H1 (cell line): ENCODE measurements around the gene GNGT2. TPM values are rescaled to one million over a fixed set of nuclear protein-coding genes. Genes with fewer than 3 reads are reported as not detected.

Source experiments
- CTCF ChIA-PET: fragments of 300-600 bp; sonication (Branson Sonifier 250); formaldehyde crosslinking; loops from one replicate; lab custom pipeline; 2021; ENCODE audit not compliant: partially characterized antibody; lab: Charles Lee
- POLR2A ChIA-PET: fragments of 300-600 bp; sonication (Branson Sonifier 250); formaldehyde crosslinking; loops from one replicate; lab custom pipeline; 2021; ENCODE audit warnings: inconsistent platforms; ENCODE audit not compliant: partially characterized antibody; lab: Charles Lee
- DNase-seq, 2 experiments: peaks; one replicate each; pipeline versions ENCODE4 v3.0.0 to v3.0.0-alpha.2; 2010 to 2022; ENCODE audit warnings: low spot score in 2 of 2, low read depth in 1 of 2, mixed read lengths in 1 of 2
- FAIRE-seq: peaks from 2 replicates; lab custom pipeline; 2011; peaks lifted over from hg19 to GRCh38; lab: Jason Lieb, UNC
- H2AFZ ChIP-seq: 2 replicates; pipeline ENCODE4 v1.8.1; 2012; ENCODE audit warnings: low read length, inconsistent platforms
- H2AK5ac ChIP-seq: 2 replicates; pipeline ENCODE4 v1.6.1; 2013; ENCODE audit warnings: low read depth, low read length
- H2BK120ac ChIP-seq: replicated peaks from 2 replicates; pipeline ENCODE3; 2013; ENCODE audit warnings: low read depth, low read length, inconsistent platforms
- H2BK12ac ChIP-seq: 2 replicates; pipeline ENCODE4 v1.6.1; 2013; ENCODE audit warnings: low read depth, low read length
- H2BK15ac ChIP-seq: 2 replicates; pipeline ENCODE4 v1.6.1; 2013; ENCODE audit warnings: low read length
- H2BK20ac ChIP-seq: 2 replicates; pipeline ENCODE4 v1.6.1; 2013; ENCODE audit warnings: low read length
- H2BK5ac ChIP-seq: 2 replicates; pipeline ENCODE4 v1.6.1; 2013; ENCODE audit warnings: low read depth, low read length
- H3K14ac ChIP-seq: 2 replicates; pipeline ENCODE4 v1.6.1; 2013; ENCODE audit warnings: inconsistent platforms; ENCODE audit not compliant: insufficient read length
- H3K18ac ChIP-seq: 2 replicates; pipeline ENCODE4 v1.6.1; 2013; ENCODE audit warnings: low read length; ENCODE audit errors: extremely low read depth
- H3K23ac ChIP-seq: 2 replicates; pipeline ENCODE4 v1.6.1; 2013; ENCODE audit warnings: inconsistent platforms; ENCODE audit not compliant: insufficient read length
- H3K23me2 ChIP-seq: 2 replicates; pipeline ENCODE4 v1.6.1; 2013; ENCODE audit warnings: low read depth, low read length
- H3K27ac ChIP-seq: 2 replicates; pipeline ENCODE4 v1.6.1; 2011; ENCODE audit warnings: low read depth, low read length, inconsistent platforms
- H3K27me3 ChIP-seq, 4 experiments: replicated peaks in 1 of 4; 1 replicate in 1 of 4; 2 replicates in 3 of 4; pipeline versions ENCODE4 v1.6.1 to v1.8.1; 2011 to 2013; ENCODE audit warnings: low read length in 3 of 4, mild to moderate bottlenecking in 3 of 4, inconsistent platforms in 2 of 4, mixed read lengths in 2 of 4, moderate library complexity in 1 of 4; ENCODE audit not compliant: control insufficient read depth in 3 of 4, insufficient read depth in 3 of 4; ENCODE audit errors: extremely low read depth in 1 of 4
- H3K36me3 ChIP-seq, 4 experiments: 2 replicates each; pipeline versions ENCODE4 v1.6.1 to v1.8.1; 2011 to 2013; ENCODE audit warnings: mild to moderate bottlenecking in 4 of 4, low read length in 3 of 4, moderate library complexity in 2 of 4, control low read depth in 1 of 4, inconsistent platforms in 1 of 4; ENCODE audit not compliant: insufficient read depth in 4 of 4, control insufficient read depth in 2 of 4
- H3K4ac ChIP-seq: replicated peaks from 2 replicates; pipeline ENCODE3; 2013; ENCODE audit warnings: low read length, low read depth, mixed read lengths, inconsistent platforms; ENCODE audit not compliant: insufficient read length
- H3K4me1 ChIP-seq, 4 experiments: replicated peaks in 1 of 4; 1 replicate in 1 of 4; 2 replicates in 3 of 4; pipeline versions ENCODE4 v1.6.1 to v1.8.1; 2011 to 2013; ENCODE audit warnings: low read length in 3 of 4, inconsistent platforms in 2 of 4, mixed read lengths in 1 of 4; ENCODE audit not compliant: insufficient read depth in 4 of 4, control insufficient read depth in 3 of 4
- H3K4me2 ChIP-seq, 2 experiments: 2 replicates each; pipeline versions ENCODE4 v1.6.1 to v1.8.1; 2011 to 2013; ENCODE audit warnings: low read depth in 2 of 2, low read length in 2 of 2, control low read depth in 1 of 2, inconsistent platforms in 1 of 2, mild to moderate bottlenecking in 1 of 2; ENCODE audit not compliant: insufficient read depth in 1 of 2
- H3K4me3 ChIP-seq, 4 experiments: fragments of 200-600, 300-600 bp in 1 of 4; sonication (generic), shearing (Covaris generic), sonication (Bioruptor Twin) in 1 of 4; 2 replicates each; pipeline versions ENCODE4 v1.5.1 to v1.8.1; 2011 to 2016; ENCODE audit warnings: low read length in 4 of 4, low read depth in 3 of 4, control low read depth in 2 of 4, inconsistent platforms in 2 of 4, mild to moderate bottlenecking in 2 of 4, mixed read lengths in 1 of 4, moderate library complexity in 1 of 4; ENCODE audit not compliant: insufficient read depth in 2 of 4; ENCODE audit errors: extremely low read depth in 1 of 4
- H3K56ac ChIP-seq: replicated peaks from 2 replicates; pipeline ENCODE3; 2013; ENCODE audit warnings: low read depth, mild to moderate bottlenecking, mixed read lengths, low read length, inconsistent platforms; ENCODE audit not compliant: insufficient read length
- H3K79me1 ChIP-seq: 2 replicates; pipeline ENCODE4 v1.6.1; 2013; ENCODE audit warnings: low read depth, low read length, control low read depth
- H3K79me2 ChIP-seq, 2 experiments: 2 replicates each; pipeline versions ENCODE4 v1.6.1 to v1.8.1; 2012 to 2013; ENCODE audit warnings: low read length in 2 of 2, mild to moderate bottlenecking in 2 of 2, inconsistent platforms in 1 of 2; ENCODE audit not compliant: insufficient read depth in 2 of 2, control insufficient read depth in 1 of 2
- H3K9ac ChIP-seq, 4 experiments: replicated peaks in 1 of 4; 1 replicate in 1 of 4; 2 replicates in 3 of 4; pipeline versions ENCODE4 v1.6.1 to v1.8.1; 2011 to 2013; ENCODE audit warnings: low read depth in 3 of 4, low read length in 3 of 4, control low read depth in 2 of 4, mild to moderate bottlenecking in 2 of 4, moderate library complexity in 2 of 4, inconsistent platforms in 1 of 4; ENCODE audit errors: extremely low read depth in 1 of 4
- H3K9me3 ChIP-seq, 2 experiments: 2 replicates each; pipeline versions ENCODE4 v1.6.1 to v1.8.1; 2012 to 2013; ENCODE audit warnings: mild to moderate bottlenecking in 2 of 2, moderate library complexity in 2 of 2, control low read depth in 1 of 2, inconsistent platforms in 1 of 2, low read depth in 1 of 2, low read length in 1 of 2, mixed read lengths in 1 of 2; ENCODE audit not compliant: insufficient read depth in 2 of 2
- H4K20me1 ChIP-seq, 2 experiments: replicated peaks in 1 of 2; 2 replicates each; pipeline versions ENCODE3 to v1.8.1; 2011 to 2013; ENCODE audit warnings: inconsistent platforms in 2 of 2, low read length in 2 of 2, mild to moderate bottlenecking in 1 of 2; ENCODE audit not compliant: insufficient read depth in 2 of 2, control insufficient read depth in 1 of 2
- H4K5ac ChIP-seq: 2 replicates; pipeline ENCODE4 v1.6.1; 2013; ENCODE audit warnings: low read length, low read depth, mixed read lengths, inconsistent platforms; ENCODE audit not compliant: insufficient read length
- H4K8ac ChIP-seq: 2 replicates; pipeline ENCODE4 v1.8.0; 2013; ENCODE audit warnings: mild to moderate bottlenecking, moderate library complexity, low read length, inconsistent platforms; ENCODE audit not compliant: insufficient read depth; ENCODE audit errors: extremely low read depth
- H4K91ac ChIP-seq: replicated peaks from 2 replicates; pipeline ENCODE3; 2013; ENCODE audit warnings: low read length, mixed read lengths, inconsistent platforms; ENCODE audit not compliant: insufficient read length
- ATF3 ChIP-seq: IDR thresholded peaks from 2 replicates; pipeline ENCODE4 v1.6.1; 2011; ENCODE audit warnings: low read depth, mild to moderate bottlenecking, low read length; ENCODE audit not compliant: insufficient read depth
- CEBPB ChIP-seq: IDR thresholded peaks from 2 replicates; pipeline ENCODE4 v1.6.1; 2012; ENCODE audit warnings: low read depth, low read length
- CTCF ChIP-seq, 3 experiments: IDR thresholded peaks; 1 replicate in 2 of 3; 2 replicates in 1 of 3; pipeline versions ENCODE4 v1.5.1 to v1.6.1; 2011; ENCODE audit warnings: low read length in 3 of 3, mild to moderate bottlenecking in 3 of 3, inconsistent platforms in 2 of 3, low read depth in 1 of 3, moderate library complexity in 1 of 3; ENCODE audit not compliant: insufficient read depth in 1 of 3; ENCODE audit errors: control extremely low read depth in 1 of 3
- EZH2 ChIP-seq: fragments of 200-600 bp; sonication (generic); IDR thresholded peaks from 2 replicates; pipeline ENCODE4 v1.7.1; 2012; ENCODE audit warnings: low read depth, mild to moderate bottlenecking, moderate library complexity, low read length, inconsistent platforms; ENCODE audit not compliant: severe bottlenecking
- JUND ChIP-seq: IDR thresholded peaks from 2 replicates; pipeline ENCODE4 v1.6.1; 2011; ENCODE audit warnings: mild to moderate bottlenecking, improper control_type of control experiment, low read length
- PHF8 ChIP-seq: fragments of 200-600 bp; sonication (generic); conservative IDR thresholded peaks from 2 replicates; pipeline ENCODE4 v1.7.1; 2012; ENCODE audit warnings: low read depth, mild to moderate bottlenecking, inconsistent platforms, low read length, moderate library complexity
- SIN3A ChIP-seq, 2 experiments: IDR thresholded peaks in 1 of 2; conservative IDR thresholded peaks in 1 of 2; 2 replicates each; pipeline ENCODE4 v1.6.1; 2011 to 2012; ENCODE audit warnings: low read length in 2 of 2, improper control_type of control experiment in 1 of 2, low read depth in 1 of 2, mild to moderate bottlenecking in 1 of 2
- SIX5 ChIP-seq: IDR thresholded peaks from 2 replicates; pipeline ENCODE4 v1.6.1; 2011; ENCODE audit warnings: mild to moderate bottlenecking, low read depth, low read length
- SP2 ChIP-seq: IDR thresholded peaks from 2 replicates; pipeline ENCODE4 v1.6.1; 2012; ENCODE audit warnings: mild to moderate bottlenecking, low read length, inconsistent platforms
- WGBS, 2 experiments: shearing (Covaris generic) in 1 of 2; methylation state at CpG; one replicate each; pipeline versions ENCODE4 v1.1.6 to v1.1.7; 2013 to 2015; ENCODE audit warnings: low lambda C conversion rate in 2 of 2, mixed read lengths in 2 of 2, inconsistent platforms in 1 of 2, low coverage in 1 of 2, missing lambda C conversion rate in 1 of 2; ENCODE audit not compliant: insufficient replicate concordance in 2 of 2, insufficient coverage in 1 of 2, insufficient read length in 1 of 2; ENCODE audit errors: extremely low coverage in 1 of 2, missing lambda C conversion rate in 1 of 2; 5-methylcytosine and 5-hydroxymethylcytosine counted together
- polyA plus RNA-seq, 7 experiments: library from polyadenylated mRNA; depleted of rRNA in 3 of 7; stranded (reverse) in 5 of 7; unstranded in 2 of 7; fragments of >200 nt in 5 of 7; fragments of 200-250 nt in 2 of 7; gene quantifications; 1 replicate in 5 of 7; 2 replicates in 1 of 7; 4 replicates in 1 of 7; pipeline versions ENCODE4 v1.2.1 to v1.2.3, GENCODE V29; 2011 to 2013; ENCODE audit warnings: missing spikeins in 2 of 7, mixed read lengths in 2 of 7
- total RNA-seq: library from RNA; stranded (reverse); fragmentation: NEBNext Ultra II Directional; extraction: Animal tissue kit (Norgen Biotek cat#: 25700); gene quantifications from 2 replicates; pipeline ENCODE4 v1.2.1, GENCODE V29; 2021

The GNGT2 gene
- total and polyA plus RNA-seq, 2 of the 8 experiments (the other 6 are each of a cell fraction or from before 2014, with no cell fraction given): 1.3 to 1.4 TPM

GRCh38 chr17:49226771-49227435, 16.5 kb upstream of the GNGT2 start:
- Histone ChIP-seq H2BK120ac (no peak overlapping the region), H2BK5ac (no peak overlapping the region), H2AK5ac (no peak overlapping the region), H3K36me3 (no peaks in the 10 kb centered on the region), H3K4me1 (peaks cover 0 to 10% (median 6%) of the 10 kb centered on the region in 4 experiments; a peak in 3 of 7 replicates), H3K79me2 (no peaks in the 10 kb centered on the region), H2AFZ (no peak overlapping the region), H3K27me3 (peaks cover 25 to 80% (median 65%) of the 10 kb centered on the region in 4 experiments), H3K9ac (no peak overlapping the region), H3K79me1 (no peaks in the 10 kb centered on the region), H2BK20ac (no peak overlapping the region), H3K14ac (no peak overlapping the region), H3K23me2 (peaks cover 30% of the 10 kb centered on the region), H3K56ac (no peak overlapping the region), H3K27ac (no peak overlapping the region), H2BK15ac (peak overlapping the region; percentile 72; the same call in 1 of the 2 replicates), H3K4ac (no peak overlapping the region), H3K4me2 (no peak overlapping the region), H3K18ac (no peak overlapping the region), H3K9me3 (no peaks in the 10 kb centered on the region), H4K8ac (no peak overlapping the region), H3K4me3 (no peak overlapping the region), H2BK12ac (no peak overlapping the region), H4K20me1 (peaks cover 0 to 3% of the 10 kb centered on the region in 2 experiments), H3K23ac (no peak overlapping the region), H4K91ac (no peak overlapping the region), H4K5ac (no peak overlapping the region)
- CTCF ChIA-PET: interaction anchor here (0.7 to 6.5 kb wide), 32 partner anchors 8 to 191 kb away, joined by 3 to 43 read pairs (median 4); partner anchors contain the start of gene GNGT2
- POLR2A ChIA-PET: interaction anchor here (0.6 to 1.7 kb wide), 6 partner anchors 14 to 172 kb away, joined by 3 to 7 read pairs (median 3); partner anchors contain the start of genes ABI3 and GNGT2
- WGBS, 2 experiments: 90% methylated on average over 3 of the region's 3 CpGs; no CpG with 5 or more reads in 1 of the 2 experiments
- DNase-seq (no peak), FAIRE-seq (no peak)
- TF ChIP-seq SP2 (no peak), PHF8 (no peak), SIX5 (no peak), ATF3 (no peak), CTCF (IDR thresholded peaks at IDR 0.05; ENCODE audit: control extremely low read depth in 1 of 3, insufficient read depth in 1 of 3, low read depth in 1 of 3, low read length in 3 of 3) (no peak), SIN3A (conservative IDR thresholded peaks at IDR 0.05 in 1 of 2, IDR thresholded peaks at IDR 0.05 in 1 of 2; ENCODE audit: low read depth in 1 of 2, low read length in 2 of 2) (no peak), CEBPB (no peak), EZH2 (no peak), JUND (no peak)
